Stimulated activated CD4-positive, alpha-beta T cell treated with anti-CD3 and anti-CD28 coated beads, TNF-alpha, amount 100 ng/mL, for 1 hour (primary cell): ENCODE measurements around the gene OTOL1.
"Not testable (repeated sequence)": the region's sequence is repeated elsewhere in the genome, so short reads cannot be mapped to it uniquely, and the experiment has no call there.

Source experiments
- DNase-seq, 3 donors: peaks; one replicate each; pipeline ENCODE4 v3.0.0-alpha.2; 2020; ENCODE audit warnings: low read depth in 3 of 3, low spot score in 1 of 3

OTOL1 gene

DNA sequence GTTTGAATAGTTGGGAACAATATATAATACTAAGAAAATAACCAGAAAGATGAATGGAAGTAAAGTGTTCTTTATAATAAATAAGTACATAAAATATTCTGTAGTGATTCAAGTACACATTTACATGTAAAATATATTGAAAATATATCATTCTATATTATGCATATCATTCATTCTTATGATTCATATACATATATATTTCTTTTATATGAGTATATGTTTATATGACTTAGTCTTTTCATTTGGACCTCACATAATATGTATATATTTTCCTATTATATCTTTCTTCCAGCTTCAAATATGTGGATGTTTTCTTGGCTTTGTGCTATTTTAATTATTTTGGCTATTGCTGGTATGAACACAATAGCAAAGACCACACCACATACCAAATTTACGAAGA, at the start of gene OTOL1:
Gene OTOL1, plus strand, starts transcription at position 301 of the 400 bp plus-strand sequence. Its CDS starts 0 bp downstream, at position 301.
- DNase-seq: no peak

DNA sequence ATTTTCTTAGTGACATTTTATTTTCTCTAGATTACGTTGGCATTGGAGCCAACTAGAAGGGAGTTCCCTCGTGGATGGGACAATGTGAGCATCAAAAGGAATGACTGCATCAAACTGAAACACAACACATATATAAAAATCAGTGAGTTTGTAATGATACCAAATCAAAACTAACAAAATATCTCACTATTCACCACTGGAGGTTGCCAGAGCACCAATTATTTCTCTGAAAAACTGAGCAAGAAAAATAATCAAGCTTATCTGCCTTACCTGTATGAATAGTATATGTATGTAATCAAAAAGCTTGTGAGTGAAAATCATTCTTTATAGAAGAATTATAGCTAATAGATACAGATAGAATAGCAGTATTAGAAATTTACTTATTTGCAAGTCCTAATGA, 46.8 kb upstream of the OTOL1 start:
- DNase-seq: no peak

GRCh38 chr3:161452179-161452578, 44.4 kb upstream of the OTOL1 start:
- no peak for DNase-seq

GRCh38 chr3:161454615-161455014, 42.0 kb upstream of the OTOL1 start:
- no peak for DNase-seq

DNA sequence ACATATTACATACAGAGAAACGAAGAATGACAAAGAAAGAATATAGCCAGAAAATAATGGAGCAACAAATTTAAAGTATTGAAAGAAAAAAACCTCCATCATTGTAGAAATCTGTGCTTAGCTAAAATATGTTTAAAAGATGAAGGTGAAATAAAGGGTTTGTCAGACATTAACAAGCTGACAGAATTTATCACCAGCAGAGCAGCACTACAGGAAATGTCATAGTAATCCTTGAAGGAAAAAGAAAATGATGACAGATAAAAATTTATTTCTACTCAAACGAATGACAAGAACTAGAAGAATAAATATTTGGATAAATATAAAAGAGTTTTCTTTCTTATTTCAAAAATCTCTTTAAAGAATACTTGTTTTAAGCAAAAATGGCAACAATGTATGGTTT, 40.6 kb upstream of the OTOL1 start:
- no peak for DNase-seq

GRCh38 chr3:161462138-161462537, 34.5 kb upstream of the OTOL1 start:
- DNase-seq: no peak

- DNase-seq: no peak
These were observed 25.4 kb upstream of the OTOL1 start for GRCh38 chr3:161471211-161471610.

GRCh38 chr3:161474139-161474538, 22.5 kb upstream of the OTOL1 start:
- no peak for DNase-seq

- DNase-seq: no peak
These were observed 21.9 kb upstream of the OTOL1 start for GRCh38 chr3:161474741-161475140.

- no peak for DNase-seq
These were observed 21.4 kb upstream of the OTOL1 start for GRCh38 chr3:161475206-161475605.

GRCh38 chr3:161475905-161476304, 20.7 kb upstream of the OTOL1 start:
- no peak for DNase-seq

- DNase-seq: no peak
These were observed 12.4 kb upstream of the OTOL1 start for GRCh38 chr3:161484226-161484625.

- not testable (repeated sequence) for DNase-seq
These were observed 8.3 kb upstream of the OTOL1 start for GRCh38 chr3:161488284-161488683.

DNA sequence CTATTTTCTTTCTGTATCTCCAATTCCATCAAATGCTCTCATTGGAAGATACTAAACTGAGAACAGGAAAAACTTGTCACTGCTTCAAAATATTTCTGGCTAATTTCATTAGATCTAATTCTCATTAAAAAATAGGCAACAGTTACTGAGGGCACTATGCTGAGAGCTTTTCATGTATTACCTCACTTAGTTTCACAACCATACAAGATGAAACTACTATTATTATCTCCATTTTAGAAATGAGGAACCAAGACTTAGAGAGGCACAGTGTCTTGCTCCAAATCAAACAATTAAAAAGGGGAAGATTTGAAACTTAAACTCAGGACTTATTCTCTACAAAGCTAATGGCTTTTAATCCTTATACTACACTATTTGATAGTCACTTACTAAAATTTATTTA, 7.2 kb upstream of the OTOL1 start:
- DNase-seq: no peak

DNA sequence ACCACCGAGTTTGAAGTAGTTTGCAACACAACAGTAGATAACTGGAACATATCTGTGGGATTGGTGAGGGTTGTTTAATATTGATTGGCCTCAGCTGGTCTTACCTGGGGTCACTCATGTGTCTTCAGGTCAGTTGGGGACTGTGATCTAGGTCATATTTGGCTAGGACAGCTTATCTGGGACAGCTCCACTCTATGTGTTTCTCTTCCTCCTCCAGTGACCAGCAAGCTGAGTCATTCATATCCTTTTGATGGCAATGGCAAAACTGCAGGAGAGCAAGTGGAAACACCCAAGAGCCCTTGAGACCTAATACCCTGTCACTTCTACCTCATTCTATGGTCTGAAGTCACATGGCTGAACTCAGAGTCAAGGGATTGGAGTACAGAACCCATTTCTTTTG, 5.8 kb upstream of the OTOL1 start:
- DNase-seq: not testable (repeated sequence)

DNA sequence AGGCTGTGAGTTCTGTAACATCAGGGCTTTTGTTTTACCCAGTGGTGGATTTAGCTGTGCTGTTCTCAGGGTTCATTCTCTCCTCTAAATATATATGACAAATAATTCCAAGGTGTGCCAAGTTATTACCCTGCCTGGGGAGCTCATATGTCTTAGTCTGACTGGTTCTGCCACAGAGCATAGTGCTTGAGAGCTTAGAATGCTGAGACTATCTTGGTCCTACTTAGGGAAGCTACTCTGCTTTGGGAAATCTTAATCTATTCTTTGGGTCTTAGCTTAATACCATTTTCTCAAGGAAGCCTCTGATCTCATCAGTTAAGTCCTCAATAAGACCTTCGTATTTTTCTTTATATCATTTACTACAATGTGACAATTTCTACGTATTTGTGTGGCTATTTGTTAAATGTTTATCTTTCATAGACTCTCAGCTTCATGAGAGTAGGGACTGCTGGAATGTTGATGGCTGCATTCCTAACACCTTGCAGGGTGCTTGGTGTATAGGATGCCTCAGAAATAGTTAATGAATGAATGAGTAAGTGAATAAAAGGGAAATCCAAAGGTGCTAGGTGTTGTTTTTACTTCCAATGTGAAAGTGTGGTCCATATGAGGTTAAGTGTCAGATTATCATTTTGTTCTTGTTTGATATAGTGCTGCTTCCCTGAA, 1.8 kb downstream of the OTOL1 start:
- DNase-seq: no peak

DNA sequence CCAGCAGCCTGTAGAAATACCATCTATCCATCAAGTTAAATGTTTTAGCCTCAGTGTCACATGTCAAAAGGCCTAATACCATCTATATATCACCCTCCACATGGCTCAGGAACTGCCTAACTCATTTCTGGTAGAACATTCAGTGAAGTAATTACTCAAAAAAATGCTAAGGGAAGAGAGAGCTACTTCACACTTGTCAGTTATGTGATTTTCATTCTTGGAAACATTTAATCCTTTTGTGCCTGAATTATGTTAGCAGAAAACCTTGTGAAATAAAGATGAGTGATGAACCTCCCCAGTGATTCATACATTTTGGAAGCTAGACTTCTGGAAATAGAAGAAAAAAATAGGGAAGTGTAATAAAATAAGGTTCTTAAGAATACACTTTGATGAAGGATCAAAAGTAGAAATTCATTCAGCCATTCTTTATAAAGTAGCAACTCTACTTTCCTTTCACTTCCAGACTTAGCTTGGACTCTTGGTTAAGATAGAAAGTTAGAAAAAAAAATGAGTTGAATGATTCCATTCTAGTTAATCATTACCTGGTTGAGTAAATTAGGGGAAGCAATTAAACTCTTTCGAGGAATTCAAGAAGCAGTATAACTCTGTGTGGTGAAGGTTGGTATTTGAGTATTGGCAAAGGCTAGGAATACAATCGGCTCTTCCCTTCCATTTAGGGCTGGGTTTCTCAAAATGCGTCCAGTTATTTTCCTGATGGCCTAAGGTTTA, 3.6 kb downstream of the OTOL1 start:
- no peak for DNase-seq

GRCh38 chr3:161503271-161503670, 6.7 kb downstream of the OTOL1 start:
- DNase-seq: no peak

DNA sequence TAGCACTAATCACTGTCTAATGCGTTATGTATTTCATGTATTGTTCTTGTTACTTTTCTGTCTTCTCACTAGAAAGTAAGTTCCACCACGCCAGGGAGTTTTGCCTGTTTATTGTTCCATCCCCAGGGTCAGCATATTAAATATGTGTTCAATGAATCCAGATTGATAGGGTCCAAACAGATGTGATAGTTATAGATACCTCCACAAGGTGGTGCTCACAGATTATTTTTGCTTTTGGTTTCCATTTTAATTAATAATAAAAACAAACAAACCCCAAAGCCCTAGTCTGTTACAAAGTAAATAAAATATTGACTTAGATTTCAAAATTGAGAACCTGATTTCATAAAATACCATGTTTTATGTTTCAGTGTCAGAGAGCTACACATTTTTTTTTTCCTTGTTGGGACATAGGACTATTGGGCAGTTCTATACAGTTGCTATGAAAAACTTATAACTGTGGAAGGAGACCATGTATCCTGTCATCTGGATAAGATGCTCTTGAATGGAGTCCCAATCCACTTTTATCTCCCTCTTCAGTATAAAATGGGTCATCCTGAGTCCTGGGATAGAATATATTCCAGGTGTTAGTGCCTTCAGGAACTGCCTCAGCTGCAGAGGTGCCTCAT, 12.4 kb downstream of the OTOL1 start:
- DNase-seq: no peak

DNA sequence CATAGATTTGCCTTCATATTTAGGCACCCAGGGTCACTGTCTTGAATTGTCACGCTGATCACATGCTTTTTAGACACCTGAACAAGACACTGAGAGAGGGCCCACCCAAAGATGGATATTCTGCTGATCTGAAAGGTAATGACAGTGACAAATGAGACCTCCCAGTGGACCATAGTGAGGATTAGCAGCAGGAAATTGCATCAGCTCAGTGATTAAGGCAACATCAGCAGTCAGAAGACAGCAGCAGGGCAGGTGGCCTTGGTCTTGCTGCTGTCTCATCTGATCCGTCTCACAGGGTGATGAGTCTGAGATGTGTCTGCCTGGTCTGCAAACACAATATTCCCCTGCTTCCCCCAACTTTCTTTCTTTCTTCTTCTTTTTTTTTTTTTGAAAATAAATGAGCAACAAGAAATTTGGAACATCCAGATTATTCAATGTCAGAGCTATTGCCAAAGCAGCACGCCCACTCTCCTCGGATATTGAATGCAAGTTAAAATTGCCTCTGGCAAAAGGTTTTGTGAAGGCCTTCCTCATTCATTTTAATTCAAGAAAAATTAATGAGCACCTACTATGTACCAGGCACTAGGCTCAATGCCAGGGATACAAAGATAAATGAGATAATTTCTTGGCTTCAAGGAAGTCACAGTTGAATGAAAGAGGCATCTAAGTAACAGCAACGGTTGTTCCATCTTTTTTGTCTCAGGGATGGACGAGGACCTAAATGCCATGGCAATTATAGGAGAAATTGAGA, 14.1 kb downstream of the OTOL1 start:
- no peak for DNase-seq

DNA sequence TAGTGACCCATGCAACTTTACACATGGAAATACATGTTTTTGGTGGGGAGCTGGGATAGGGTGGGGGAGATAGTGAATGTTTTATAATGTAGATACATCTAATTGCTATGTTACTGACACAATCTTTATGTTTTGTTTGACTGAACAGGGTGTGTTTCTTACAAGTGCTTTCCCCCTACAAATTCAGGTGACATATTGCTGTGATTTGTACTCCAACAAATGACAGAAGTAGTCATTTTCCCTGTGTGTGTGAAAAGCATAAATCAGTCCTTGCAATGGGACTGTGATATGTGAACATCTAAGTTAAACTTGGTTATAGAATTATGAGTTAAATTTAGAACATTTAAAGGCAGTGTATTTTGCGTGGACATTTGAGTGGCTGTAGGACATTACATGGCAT, 27.3 kb downstream of the OTOL1 start:
- DNase-seq: no peak

- no peak for DNase-seq
These were observed 35.3 kb downstream of the OTOL1 start for GRCh38 chr3:161531930-161532329.
